Left ventricle myocardium inferior (tissue), 1 donor: ENCODE measurements around the gene TBRG4. TPM values are rescaled to one million over a fixed set of nuclear protein-coding genes. Genes with fewer than 3 reads are reported as not detected.
"Not testable (repeated sequence)": the region's sequence is repeated elsewhere in the genome, so short reads cannot be mapped to it uniquely, and the experiment has no call there.

Experiments
- DNase-seq: peaks from one replicate; pipeline ENCODE4 v3.0.0-alpha.2; 2020
- H3K27ac ChIP-seq: fragments of 200-600 bp; replicated peaks from 2 replicates; pipeline ENCODE4 v1.8.0; 2021
- H3K27me3 ChIP-seq: fragments of 200-600 bp; 2 replicates; pipeline ENCODE4 v1.8.0; 2021; ENCODE audit warnings: low read depth
- H3K36me3 ChIP-seq: fragments of 200-600 bp; 2 replicates; pipeline ENCODE4 v1.8.0; 2021
- H3K4me1 ChIP-seq: fragments of 200-600 bp; 2 replicates; pipeline ENCODE4 v1.8.0; 2021
- H3K4me3 ChIP-seq: fragments of 200-600 bp; 2 replicates; pipeline ENCODE4 v1.8.0; 2021; ENCODE audit warnings: mild to moderate bottlenecking, moderate library complexity
- H3K9me3 ChIP-seq: fragments of 200-600 bp; replicated peaks from 2 replicates; pipeline ENCODE4 v1.8.0; 2021
- intact Hi-C: fragments of 100-400 bp; cut with micrococcal nuclease; formaldehyde crosslinking; loops from one replicate; pipeline ENCODE4 v1.11.0; 2022
- total RNA-seq: library from RNA; stranded (reverse); fragmentation: NEBNext Ultra II Directional; extraction: Animal tissue kit (Norgen Biotek cat#: 25700); gene quantifications from one replicate; pipeline ENCODE4 v1.2.1, GENCODE V29; 2021
- TF ChIP-seq, protein P1 (sequence below): fragments of 200-600 bp; IDR thresholded peaks from 2 replicates; pipeline ENCODE4 v1.8.0; 2021; ENCODE audit warnings: antibody characterized with exemption, mild to moderate bottlenecking, borderline replicate concordance
- donor health status: DM: no; HTN: yes; CAD: no; lungs with severe emphysema.

Gene TBRG4
- total RNA-seq, 1 donor from 2014 or later: 79.3 TPM

DNA sequence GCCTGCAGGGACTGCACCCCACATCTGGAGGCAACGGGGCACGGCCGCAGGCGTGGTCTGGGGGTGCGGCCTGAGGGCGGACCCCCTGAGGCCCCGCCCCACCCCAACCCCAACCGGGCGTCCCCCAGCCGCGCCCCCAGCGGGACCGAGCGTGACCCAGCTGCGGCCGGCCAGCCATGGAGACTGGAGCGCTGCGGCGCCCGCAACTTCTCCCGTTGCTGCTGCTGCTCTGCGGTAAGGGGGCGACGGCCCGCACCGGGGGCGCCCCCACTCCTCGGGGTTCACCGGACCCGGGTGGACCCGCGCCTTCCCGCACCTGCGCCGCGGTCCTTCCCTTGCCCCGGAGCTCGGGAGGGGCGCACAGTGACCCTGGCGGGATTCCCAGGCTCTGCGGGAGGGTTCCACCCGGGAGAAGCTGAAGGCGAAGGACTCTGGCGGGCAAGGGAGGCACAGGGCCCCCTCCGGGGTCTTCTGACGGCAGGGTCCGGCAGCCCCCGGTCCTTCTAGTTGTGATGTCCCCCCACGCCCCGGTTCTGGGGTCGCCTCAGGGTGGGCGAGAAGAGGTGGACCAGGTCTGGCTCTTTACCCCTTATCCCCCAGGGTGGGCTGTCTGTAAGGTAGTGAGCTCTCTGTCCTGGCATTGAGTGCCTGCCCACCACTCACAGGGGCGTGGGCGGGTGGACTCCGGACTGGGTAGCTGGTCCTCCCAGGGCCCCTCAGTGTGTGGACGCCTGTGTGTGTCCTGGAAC, 46.3 kb upstream of the TBRG4 start, which contains the start of gene RAMP3:
RAMP3 (plus strand) TSS at position 139 of the 749 bp plus-strand sequence; CDS start at position 177, 38 bp downstream.
- H3K9me3 ChIP-seq: no peaks in the 10 kb centered on the region
- intact Hi-C loops: loop anchor here (5.0 kb wide), 1 partner anchor 99 kb away; no protein-coding TSS in a partner anchor
- peak within 1 kb of the TSS; percentile 75 for H3K4me3 ChIP-seq
- TF ChIP-seq, protein P1, sequence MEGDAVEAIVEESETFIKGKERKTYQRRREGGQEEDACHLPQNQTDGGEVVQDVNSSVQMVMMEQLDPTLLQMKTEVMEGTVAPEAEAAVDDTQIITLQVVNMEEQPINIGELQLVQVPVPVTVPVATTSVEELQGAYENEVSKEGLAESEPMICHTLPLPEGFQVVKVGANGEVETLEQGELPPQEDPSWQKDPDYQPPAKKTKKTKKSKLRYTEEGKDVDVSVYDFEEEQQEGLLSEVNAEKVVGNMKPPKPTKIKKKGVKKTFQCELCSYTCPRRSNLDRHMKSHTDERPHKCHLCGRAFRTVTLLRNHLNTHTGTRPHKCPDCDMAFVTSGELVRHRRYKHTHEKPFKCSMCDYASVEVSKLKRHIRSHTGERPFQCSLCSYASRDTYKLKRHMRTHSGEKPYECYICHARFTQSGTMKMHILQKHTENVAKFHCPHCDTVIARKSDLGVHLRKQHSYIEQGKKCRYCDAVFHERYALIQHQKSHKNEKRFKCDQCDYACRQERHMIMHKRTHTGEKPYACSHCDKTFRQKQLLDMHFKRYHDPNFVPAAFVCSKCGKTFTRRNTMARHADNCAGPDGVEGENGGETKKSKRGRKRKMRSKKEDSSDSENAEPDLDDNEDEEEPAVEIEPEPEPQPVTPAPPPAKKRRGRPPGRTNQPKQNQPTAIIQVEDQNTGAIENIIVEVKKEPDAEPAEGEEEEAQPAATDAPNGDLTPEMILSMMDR: no peak
- H3K36me3 ChIP-seq: peaks cover under 1% of the 10 kb centered on the region
- peaks cover 27% of the 10 kb centered on the region for H3K4me1 ChIP-seq
- peaks cover 37% of the 10 kb centered on the region for H3K27me3 ChIP-seq
- peak; percentile 45 for DNase-seq
- H3K27ac ChIP-seq: peak within 1 kb of the TSS; percentile 91

DNA sequence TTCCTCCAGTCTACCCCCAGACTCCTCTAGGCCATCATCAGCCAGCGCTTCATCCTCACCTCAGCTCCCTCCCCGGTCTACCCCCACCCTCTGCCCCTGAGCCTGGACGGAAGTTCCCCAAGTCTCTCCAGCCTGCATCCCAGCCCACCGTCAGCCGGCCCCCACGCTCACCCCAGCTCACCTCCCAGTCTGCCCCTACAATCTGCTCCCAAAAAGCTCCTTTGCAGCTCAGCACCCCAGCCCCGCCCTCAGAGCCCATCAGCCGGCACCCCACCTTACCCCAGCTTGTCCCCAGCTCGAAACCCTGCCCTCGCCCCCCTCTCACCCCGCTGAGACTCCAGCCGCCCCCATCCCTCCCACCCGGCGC, 45.8 kb upstream of the TBRG4 start:
- TF ChIP-seq, protein P1: no peak
- DNase-seq: no peak
- Histone ChIP-seq H3K36me3 (no peaks in the 10 kb centered on the region), H3K9me3 (no peaks in the 10 kb centered on the region), H3K27me3 (peaks cover 37% of the 10 kb centered on the region), H3K4me3 (peak overlapping the region; percentile 75), H3K4me1 (peaks cover 26% of the 10 kb centered on the region), H3K27ac (peak overlapping the region; percentile 91)
- intact Hi-C loops: loop anchor here (5.0 kb wide), 1 partner anchor 100 kb away; no protein-coding TSS in a partner anchor

DNA sequence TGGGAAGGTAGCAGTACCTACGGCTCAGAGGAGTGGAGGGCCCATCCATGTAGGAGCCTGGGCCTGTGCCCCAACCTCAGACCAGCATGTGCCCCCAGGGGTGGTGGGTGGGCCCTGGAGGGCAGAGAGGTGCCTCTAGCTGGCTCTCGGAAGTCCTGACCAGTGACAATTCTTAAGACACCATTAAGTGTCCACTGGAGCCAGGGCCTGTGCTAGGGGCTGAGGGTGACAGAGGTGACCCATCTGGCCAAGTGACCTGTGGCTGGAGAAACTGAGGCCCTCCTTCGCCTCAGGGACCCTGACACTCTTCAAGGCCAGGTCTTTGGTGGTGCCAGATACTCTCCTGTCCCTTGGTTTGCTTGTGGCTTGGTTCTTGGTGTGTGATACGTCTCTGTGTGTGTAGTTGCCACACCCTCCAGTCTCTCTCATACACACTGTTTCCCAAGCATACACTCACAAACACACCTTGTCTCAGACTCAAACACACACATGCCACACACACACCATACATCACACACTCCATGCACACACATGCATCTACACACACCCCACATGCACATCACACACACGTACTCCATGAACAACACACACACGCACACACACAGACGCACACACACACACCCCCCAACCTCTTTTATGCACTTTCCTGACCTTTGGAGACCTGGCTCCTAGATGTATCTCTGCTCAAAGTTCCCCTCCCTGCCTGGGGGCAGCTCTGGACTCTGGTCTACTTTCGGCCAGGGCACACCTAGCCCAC, 45.2 kb upstream of the TBRG4 start:
- Histone ChIP-seq H3K4me3 (peak overlapping the region; percentile 75), H3K4me1 (peaks cover 20% of the 10 kb centered on the region), H3K27me3 (peaks cover 37% of the 10 kb centered on the region), H3K36me3 (no peaks in the 10 kb centered on the region), H3K27ac (peak overlapping the region; percentile 91), H3K9me3 (no peaks in the 10 kb centered on the region)
- DNase-seq: no peak
- intact Hi-C loops: loop anchor here (5.0 kb wide), 1 partner anchor 101 kb away; no protein-coding TSS in a partner anchor
- TF ChIP-seq, protein P1: no peak

DNA sequence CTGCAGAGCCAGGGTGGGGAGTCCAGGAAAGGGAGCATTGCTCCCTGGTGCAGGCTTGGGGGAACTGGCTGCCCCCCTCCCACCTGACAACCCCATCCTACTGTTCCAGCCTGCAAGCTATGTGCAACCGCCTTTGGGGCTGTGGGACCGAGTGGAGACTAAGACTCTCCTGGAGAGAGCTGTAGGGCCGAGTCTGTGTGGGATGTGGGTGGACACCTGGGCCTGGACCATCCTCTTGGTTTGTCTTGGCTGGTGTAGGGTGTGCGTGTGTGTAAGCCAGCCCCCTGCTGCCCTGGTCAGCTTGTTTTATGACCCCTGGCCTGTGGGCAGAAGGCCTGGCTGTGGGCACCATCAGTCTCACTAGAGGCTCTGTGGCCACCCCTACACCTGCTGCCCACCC, 44.4 kb upstream of the TBRG4 start:
- intact Hi-C loops: loop anchor here (5.0 kb wide), 1 partner anchor 101 kb away; no protein-coding TSS in a partner anchor
- Histone ChIP-seq H3K4me3 (no peak overlapping the region), H3K27me3 (peaks cover 42% of the 10 kb centered on the region), H3K9me3 (no peaks in the 10 kb centered on the region), H3K4me1 (peaks cover 13% of the 10 kb centered on the region), H3K36me3 (no peaks in the 10 kb centered on the region), H3K27ac (no peak overlapping the region)
- no peak for DNase-seq
- TF ChIP-seq, protein P1: no peak

DNA sequence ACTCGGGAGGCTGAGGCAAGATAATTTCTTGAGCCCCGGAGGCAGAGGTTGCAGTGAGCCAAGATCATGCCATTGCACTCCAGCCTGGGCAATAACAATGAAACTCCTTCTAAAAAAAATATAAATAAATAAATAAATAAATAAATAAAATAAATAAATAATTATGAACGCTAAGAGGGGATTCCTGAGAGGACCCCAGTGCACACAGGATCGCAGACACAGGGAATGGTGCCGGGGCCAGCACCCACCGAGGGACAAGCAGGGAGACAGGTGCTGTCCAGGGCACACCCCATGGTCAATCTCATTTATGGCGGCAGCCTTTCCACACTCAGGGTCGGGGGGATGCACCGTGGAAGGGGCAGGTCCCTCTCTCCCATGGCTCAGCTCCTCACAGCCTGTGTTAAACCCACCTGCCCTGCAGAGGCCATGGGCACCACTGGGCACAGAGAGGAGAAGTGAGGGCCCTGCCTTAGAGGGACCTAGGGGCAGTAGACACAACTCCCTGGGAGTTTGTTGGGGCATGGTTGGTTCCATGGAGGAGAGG, 43.9 kb upstream of the TBRG4 start:
- peaks cover 12% of the 10 kb centered on the region for H3K4me1 ChIP-seq
- no peaks in the 10 kb centered on the region for H3K9me3 ChIP-seq
- no peaks in the 10 kb centered on the region for H3K36me3 ChIP-seq
- DNase-seq: no peak
- TF ChIP-seq, protein P1: no peak
- intact Hi-C loops: loop anchor here (5.0 kb wide), 1 partner anchor 102 kb away; no protein-coding TSS in a partner anchor
- H3K27ac ChIP-seq: no peak overlapping the region
- no peak overlapping the region for H3K4me3 ChIP-seq
- peaks cover 48% of the 10 kb centered on the region for H3K27me3 ChIP-seq

DNA sequence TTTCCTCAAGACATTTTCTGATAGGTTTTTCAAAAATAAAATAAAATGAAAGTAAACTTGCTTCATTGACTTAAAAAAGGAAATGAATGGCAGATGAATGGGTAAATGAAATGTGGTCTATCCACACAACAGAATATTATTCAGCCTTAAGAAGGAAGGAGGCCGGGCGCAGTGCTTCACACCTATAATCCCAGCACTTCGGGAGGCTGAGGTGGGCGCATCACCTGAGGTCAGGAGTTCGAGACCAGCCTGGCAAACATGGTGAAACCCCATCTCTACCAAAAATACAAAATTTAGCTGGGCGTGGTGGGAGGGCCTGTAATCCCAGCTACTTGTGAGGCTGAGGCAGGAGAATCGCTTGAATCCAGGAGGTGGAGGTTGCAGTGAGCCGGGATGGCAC, 42.4 kb upstream of the TBRG4 start:
- DNase-seq, H3K4me3 ChIP-seq, H3K27ac ChIP-seq, H3K36me3 ChIP-seq, H3K9me3 ChIP-seq: not testable (repeated sequence)
- intact Hi-C loops: loop anchor here (5.0 kb wide), 1 partner anchor 113 kb away; no protein-coding TSS in a partner anchor
- H3K27me3 ChIP-seq: peaks cover 43% of the 10 kb centered on the region
- H3K4me1 ChIP-seq: peaks cover 12% of the 10 kb centered on the region
